A549 (cell line): ENCODE results near the gene GRIP1. TPM values are rescaled to one million over a fixed set of nuclear protein-coding genes. Genes with fewer than 3 reads are reported as not detected.
A peak's percentile ranks its signal among the peaks of the same experiment; 100 is the strongest.

ENCODE experiments used
- ATAC-seq, 2 experiments: fragments of 200-7000 bp in 1 of 2; fragments of >200 bp in 1 of 2; cut with Nextera tagmentation in 1 of 2; cut with Tn5 transposase in 1 of 2; 3 replicates each; pipeline versions ENCODE4 v1.8.0 to v1.9.1; 2018 to 2020; ENCODE audit warnings: mild to moderate bottlenecking in 1 of 2, moderate library complexity in 1 of 2
- CTCF ChIA-PET: fragments of 300-600 bp; sonication (Branson Sonifier 250); formaldehyde crosslinking; extraction: SDS; loops from one replicate; lab custom pipeline; 2021; ENCODE audit warnings: antibody characterized with exemption, inconsistent platforms; lab: Yijun Ruan, JAX
- POLR2A ChIA-PET: fragments of 350-600 bp; formaldehyde crosslinking; extraction: SDS; loops from one replicate; lab custom pipeline; 2021; ENCODE audit warnings: antibody characterized with exemption, inconsistent platforms; lab: Yijun Ruan, JAX
- DNase-seq, 2 experiments: peaks; one replicate each; pipeline versions ENCODE4 v3.0.0 to v3.0.0-alpha.2; 2011 to 2016; ENCODE audit warnings: low read depth in 1 of 2, low spot score in 1 of 2
- FAIRE-seq: peaks from 2 replicates; lab custom pipeline; 2011; peaks lifted over from hg19 to GRCh38; lab: Jason Lieb, UNC
- H3K27ac ChIP-seq, 2 experiments: fragments of >200 bp; sonication (Bioruptor Twin); formaldehyde crosslinking; 3 replicates each; pipeline ENCODE4 v1.5.1; 2016 to 2017
- H3K4me1 ChIP-seq: fragments of >200 bp; sonication (Bioruptor Twin); formaldehyde crosslinking; 3 replicates; pipeline ENCODE4 v1.6.1; 2016
- H3K4me2 ChIP-seq: fragments of >200 bp; sonication (Bioruptor Twin); formaldehyde crosslinking; 3 replicates; pipeline ENCODE4 v1.6.1; 2016
- H3K4me3 ChIP-seq: fragments of >200 bp; sonication (Bioruptor Twin); formaldehyde crosslinking; 3 replicates; pipeline ENCODE4 v1.5.1; 2016
- H3K9me3 ChIP-seq: fragments of >200 bp; sonication (Bioruptor Twin); formaldehyde crosslinking; 3 replicates; pipeline ENCODE4 v1.6.1; 2016
- CBX2 ChIP-seq: fragments of 200-600 bp; sonication (generic); IDR thresholded peaks from 2 replicates; pipeline ENCODE4 v1.6.1; 2016; ENCODE audit warnings: low read depth, mild to moderate bottlenecking, borderline replicate concordance
- CEBPB ChIP-seq, 2 experiments: fragments of >200 bp in 1 of 2; sonication (Bioruptor Twin) in 1 of 2; formaldehyde crosslinking in 1 of 2; IDR thresholded peaks; 2 replicates each; pipeline ENCODE4 v1.6.1; 2012 to 2016
- CHD2 ChIP-seq: fragments of 150-350 bp; IDR thresholded peaks from 2 replicates; pipeline ENCODE4 v1.6.1; 2014; ENCODE audit warnings: low read length; ENCODE audit not compliant: partially characterized antibody
- EHF ChIP-seq: fragments of 250-450 bp; sonication (Bioruptor Pico); IDR thresholded peaks from 2 replicates; pipeline ENCODE4 v1.5.0; 2020; ENCODE audit warnings: mild to moderate bottlenecking
- EHMT2 ChIP-seq: fragments of 200-600 bp; sonication (generic); IDR thresholded peaks from 2 replicates; pipeline ENCODE4 v1.6.1; 2016; ENCODE audit warnings: antibody characterized with exemption, low read depth, mild to moderate bottlenecking, moderate library complexity
- FOSL2 ChIP-seq, 2 experiments: fragments of 450-650 bp in 1 of 2; fragments of >200 bp in 1 of 2; sonication (Bioruptor Twin) in 1 of 2; formaldehyde crosslinking; IDR thresholded peaks; 2 replicates each; pipeline versions ENCODE4 v1.5.0 to v1.6.1; 2016 to 2020; ENCODE audit warnings: mild to moderate bottlenecking in 1 of 2, moderate library complexity in 1 of 2
- GATA3 ChIP-seq: IDR thresholded peaks from 2 replicates; pipeline ENCODE4 v1.6.1; 2012; ENCODE audit warnings: borderline replicate concordance
- HOXB13 ChIP-seq: fragments of 250-450 bp; sonication (Bioruptor Pico); IDR thresholded peaks from 2 replicates; pipeline ENCODE4 v1.5.0; 2020; ENCODE audit warnings: low read depth, mild to moderate bottlenecking, moderate library complexity
- HOXB5 ChIP-seq: fragments of 250-450 bp; sonication (Bioruptor Pico); IDR thresholded peaks from 2 replicates; pipeline ENCODE4 v1.5.0; 2020; ENCODE audit warnings: mild to moderate bottlenecking, moderate library complexity
- JUNB ChIP-seq: fragments of >200 bp; sonication (Bioruptor Twin); formaldehyde crosslinking; IDR thresholded peaks from 2 replicates; pipeline ENCODE4 v1.6.1; 2016
- MAFK ChIP-seq: fragments of 450-650 bp; IDR thresholded peaks from 2 replicates; pipeline ENCODE4 v1.6.1; 2014; ENCODE audit not compliant: partially characterized antibody
- MAZ ChIP-seq: fragments of 150-350 bp; IDR thresholded peaks from 2 replicates; pipeline ENCODE4 v1.6.1; 2014; ENCODE audit warnings: antibody characterized with exemption, low read depth, low read length, borderline replicate concordance
- MYC ChIP-seq: IDR thresholded peaks from 2 replicates; pipeline ENCODE4 v1.6.1; 2012; ENCODE audit warnings: mild to moderate bottlenecking, inconsistent platforms, low read length, improper control_type of control experiment, borderline replicate concordance
- NPAS2 ChIP-seq: fragments of 250-450 bp; sonication (Bioruptor Pico); IDR thresholded peaks from 2 replicates; pipeline ENCODE4 v1.8.0; 2022; ENCODE audit warnings: mild to moderate bottlenecking, moderate library complexity, borderline replicate concordance
- PHF8 ChIP-seq: fragments of 200-600 bp; sonication (generic); IDR thresholded peaks from 2 replicates; pipeline ENCODE4 v1.6.1; 2016; ENCODE audit warnings: low read depth, mild to moderate bottlenecking, antibody characterized with exemption, moderate library complexity, borderline replicate concordance
- RAD21 ChIP-seq, 2 experiments: fragments of >200 bp in 1 of 2; sonication (Bioruptor Twin) in 1 of 2; formaldehyde crosslinking in 1 of 2; IDR thresholded peaks in 1 of 2; conservative IDR thresholded peaks in 1 of 2; 2 replicates in 1 of 2; 3 replicates in 1 of 2; pipeline ENCODE4 v1.6.1; 2012 to 2018; ENCODE audit warnings: inconsistent platforms in 1 of 2
- RARB ChIP-seq: fragments of 250-450 bp; sonication (Bioruptor Pico); IDR thresholded peaks from 2 replicates; pipeline ENCODE4 v1.8.0; 2021; ENCODE audit warnings: mild to moderate bottlenecking, moderate library complexity
- RFX5 ChIP-seq: fragments of 450-650 bp; IDR thresholded peaks from 2 replicates; pipeline ENCODE4 v1.7.1; 2014; ENCODE audit warnings: antibody characterized with exemption, mild to moderate bottlenecking, moderate library complexity
- TP53 ChIP-seq: fragments of 250-450 bp; sonication (Bioruptor Pico); IDR thresholded peaks from 2 replicates; pipeline ENCODE4 v1.5.0; 2021; ENCODE audit warnings: mild to moderate bottlenecking, moderate library complexity
- ZFP36 ChIP-seq: fragments of 450-650 bp; IDR thresholded peaks from 2 replicates; pipeline ENCODE4 v1.6.1; 2014; ENCODE audit warnings: borderline replicate concordance; ENCODE audit not compliant: partially characterized antibody
- ZNF302 ChIP-seq: fragments of 250-450 bp; sonication (Bioruptor Pico); IDR thresholded peaks from 2 replicates; pipeline ENCODE4 v1.9.0; 2021; ENCODE audit warnings: inconsistent platforms, mild to moderate bottlenecking, moderate library complexity
- WGBS: methylation state at CpG from one replicate; pipeline ENCODE4 v1.1.6; 2017; ENCODE audit errors: missing lambda C conversion rate; 5-methylcytosine and 5-hydroxymethylcytosine counted together
- polyA plus RNA-seq, 4 experiments: library from polyadenylated mRNA; depleted of rRNA in 3 of 4; stranded (reverse); fragments of >200 nt; fragmentation: RNase III in 1 of 4; extraction: RNeasy Plus Mini Kit Qiagen cat#74134 plus additional on column Dnase treatment in 1 of 4; gene quantifications; 2 replicates in 3 of 4; 3 replicates in 1 of 4; pipeline ENCODE4 v1.2.3, GENCODE V29; 2011 to 2017
- TF ChIP-seq, protein P1 (sequence below): fragments of 250-450 bp; sonication (Bioruptor Pico); IDR thresholded peaks from 2 replicates; pipeline ENCODE4 v1.5.0; 2020; ENCODE audit warnings: low read depth, mild to moderate bottlenecking, moderate library complexity
- TF ChIP-seq, protein P2 (sequence below): IDR thresholded peaks from 2 replicates; pipeline ENCODE4 v1.6.1; 2012
- TF ChIP-seq, protein P3 (sequence below): fragments of >200 bp; sonication (Bioruptor Twin); formaldehyde crosslinking; IDR thresholded peaks from 3 replicates; pipeline ENCODE4 v1.5.1; 2016
- TF ChIP-seq, protein P4 (sequence below): fragments of >200 bp; sonication (Bioruptor Twin); formaldehyde crosslinking; IDR thresholded peaks from 2 replicates; pipeline ENCODE4 v1.6.1; 2016
- TF ChIP-seq, protein P5 (sequence below): fragments of 200-600 bp; sonication (generic); IDR thresholded peaks from 2 replicates; pipeline ENCODE4 v1.6.1; 2016; ENCODE audit warnings: antibody characterized with exemption, mild to moderate bottlenecking, moderate library complexity

Gene GRIP1
- polyA plus RNA-seq, 2 of the 4 experiments (the other 2 are of a cell fraction) = 4.6 to 5.8 TPM

DNA sequence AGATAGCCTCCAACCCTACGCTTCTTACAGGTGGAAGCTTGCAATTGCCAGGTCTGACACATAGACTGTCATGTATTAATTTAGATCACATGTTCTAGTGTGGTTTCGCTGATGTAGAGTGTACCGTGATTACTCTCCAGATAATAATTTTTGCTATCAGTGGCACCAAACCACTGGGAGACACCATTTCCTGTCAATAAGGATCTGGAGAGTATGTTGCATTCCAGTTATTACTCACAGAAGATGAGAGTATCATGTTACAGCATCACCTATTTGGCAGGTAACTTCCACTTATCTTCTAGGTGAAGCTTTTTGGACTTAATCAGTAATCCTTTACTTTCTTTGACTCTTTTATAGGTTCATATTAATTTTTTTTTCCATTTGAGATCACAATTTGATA is 229.3 kb downstream of the GRIP1 start (continued):
- no peak for TF ChIP-seq NPAS2 (CRISPR knock-in tag)

DNA sequence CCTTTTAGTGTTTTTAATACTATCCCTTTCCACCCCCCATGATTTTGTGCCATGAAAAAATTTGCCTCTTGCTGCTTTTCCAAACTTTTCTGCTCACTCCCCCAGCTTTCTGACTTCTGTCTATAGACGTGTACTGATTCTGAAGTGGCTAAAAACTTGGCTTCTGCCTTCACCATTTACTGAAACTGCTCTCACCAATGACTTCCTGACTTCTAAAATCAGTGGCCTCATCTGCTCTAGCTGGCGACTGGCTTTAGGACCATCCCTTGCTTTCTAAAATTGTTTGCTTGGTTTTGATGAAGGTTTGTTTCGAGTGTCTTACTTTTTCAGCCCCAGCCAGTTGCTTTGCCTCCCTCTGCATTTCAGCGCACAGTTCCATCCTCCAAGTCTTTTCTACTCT is 231.2 kb downstream of the GRIP1 start:
- ChIA-PET CTCF (no interaction called here), POLR2A (no interaction called here)
- no peak overlapping the region for H3K4me3 ChIP-seq
- TF ChIP-seq CHD2 (no peak), ZNF302 (CRISPR knock-in tag) (no peak), HOXB13 (CRISPR knock-in tag) (no peak), PHF8 (no peak), GATA3 (no peak), EHMT2 (no peak), CEBPB (IDR thresholded peaks at IDR 0.05) (no peak), FOSL2 (IDR thresholded peaks at IDR 0.05) (no peak), FOSL2 (CRISPR knock-in tag; IDR thresholded peaks at IDR 0.05) (no peak), JUNB (no peak), CBX2 (no peak), RFX5 (no peak)
- TF ChIP-seq, protein P1, sequence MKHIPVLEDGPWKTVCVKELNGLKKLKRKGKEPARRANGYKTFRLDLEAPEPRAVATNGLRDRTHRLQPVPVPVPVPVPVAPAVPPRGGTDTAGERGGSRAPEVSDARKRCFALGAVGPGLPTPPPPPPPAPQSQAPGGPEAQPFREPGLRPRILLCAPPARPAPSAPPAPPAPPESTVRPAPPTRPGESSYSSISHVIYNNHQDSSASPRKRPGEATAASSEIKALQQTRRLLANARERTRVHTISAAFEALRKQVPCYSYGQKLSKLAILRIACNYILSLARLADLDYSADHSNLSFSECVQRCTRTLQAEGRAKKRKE (CRISPR knock-in tag) = no peak
- TF ChIP-seq, protein P2, sequence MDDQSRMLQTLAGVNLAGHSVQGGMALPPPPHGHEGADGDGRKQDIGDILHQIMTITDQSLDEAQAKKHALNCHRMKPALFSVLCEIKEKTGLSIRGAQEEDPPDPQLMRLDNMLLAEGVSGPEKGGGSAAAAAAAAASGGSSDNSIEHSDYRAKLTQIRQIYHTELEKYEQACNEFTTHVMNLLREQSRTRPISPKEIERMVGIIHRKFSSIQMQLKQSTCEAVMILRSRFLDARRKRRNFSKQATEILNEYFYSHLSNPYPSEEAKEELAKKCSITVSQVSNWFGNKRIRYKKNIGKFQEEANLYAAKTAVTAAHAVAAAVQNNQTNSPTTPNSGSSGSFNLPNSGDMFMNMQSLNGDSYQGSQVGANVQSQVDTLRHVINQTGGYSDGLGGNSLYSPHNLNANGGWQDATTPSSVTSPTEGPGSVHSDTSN = no peak
- TF ChIP-seq, protein P3, sequence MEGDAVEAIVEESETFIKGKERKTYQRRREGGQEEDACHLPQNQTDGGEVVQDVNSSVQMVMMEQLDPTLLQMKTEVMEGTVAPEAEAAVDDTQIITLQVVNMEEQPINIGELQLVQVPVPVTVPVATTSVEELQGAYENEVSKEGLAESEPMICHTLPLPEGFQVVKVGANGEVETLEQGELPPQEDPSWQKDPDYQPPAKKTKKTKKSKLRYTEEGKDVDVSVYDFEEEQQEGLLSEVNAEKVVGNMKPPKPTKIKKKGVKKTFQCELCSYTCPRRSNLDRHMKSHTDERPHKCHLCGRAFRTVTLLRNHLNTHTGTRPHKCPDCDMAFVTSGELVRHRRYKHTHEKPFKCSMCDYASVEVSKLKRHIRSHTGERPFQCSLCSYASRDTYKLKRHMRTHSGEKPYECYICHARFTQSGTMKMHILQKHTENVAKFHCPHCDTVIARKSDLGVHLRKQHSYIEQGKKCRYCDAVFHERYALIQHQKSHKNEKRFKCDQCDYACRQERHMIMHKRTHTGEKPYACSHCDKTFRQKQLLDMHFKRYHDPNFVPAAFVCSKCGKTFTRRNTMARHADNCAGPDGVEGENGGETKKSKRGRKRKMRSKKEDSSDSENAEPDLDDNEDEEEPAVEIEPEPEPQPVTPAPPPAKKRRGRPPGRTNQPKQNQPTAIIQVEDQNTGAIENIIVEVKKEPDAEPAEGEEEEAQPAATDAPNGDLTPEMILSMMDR = no peak
- TF ChIP-seq, protein P4, sequence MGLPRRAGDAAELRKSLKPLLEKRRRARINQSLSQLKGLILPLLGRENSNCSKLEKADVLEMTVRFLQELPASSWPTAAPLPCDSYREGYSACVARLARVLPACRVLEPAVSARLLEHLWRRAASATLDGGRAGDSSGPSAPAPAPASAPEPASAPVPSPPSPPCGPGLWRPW = no peak
- no peaks in the 10 kb centered on the region for H3K9me3 ChIP-seq
- no peak for ATAC-seq
- DNase-seq = no peak
- no peak overlapping the region for H3K4me2 ChIP-seq
- FAIRE-seq = no peak
- no peak overlapping the region for H3K27ac ChIP-seq
- H3K4me1 ChIP-seq = no peaks in the 10 kb centered on the region
- WGBS = 36% methylated on average over 4 of the region's 4 CpGs

DNA sequence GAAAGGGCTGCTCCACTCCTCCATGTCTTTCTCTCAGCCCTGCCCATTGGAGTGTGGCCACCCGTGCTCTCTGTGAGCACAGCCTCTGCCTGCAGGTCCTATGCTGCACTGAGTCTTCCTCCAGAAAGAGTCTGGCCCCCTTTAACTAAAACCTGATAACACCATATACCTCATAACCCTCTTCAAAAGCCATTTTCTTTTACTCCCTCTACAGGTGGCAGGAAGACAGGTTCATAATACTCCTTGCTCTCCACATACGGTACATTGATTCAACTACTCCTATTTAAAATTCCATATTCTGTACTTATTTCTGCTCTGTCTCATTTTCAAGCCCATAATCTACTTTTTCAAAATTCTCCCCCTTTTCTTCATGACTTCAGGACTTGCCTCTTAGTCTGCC is 232.6 kb downstream of the GRIP1 start:
- H3K9me3 ChIP-seq = no peaks in the 10 kb centered on the region
- H3K4me2 ChIP-seq = no peak overlapping the region
- ChIA-PET POLR2A (no interaction called here), CTCF (no interaction called here)
- WGBS = 29% methylated on average over 2 of the region's 2 CpGs
- H3K4me3 ChIP-seq = no peak overlapping the region
- no peaks in the 10 kb centered on the region for H3K4me1 ChIP-seq
- peak in 1 of 2 experiments; percentile 36; a peak in 2 of 6 replicates for ATAC-seq
- H3K27ac ChIP-seq = no peak overlapping the region
- no peak for DNase-seq
- FAIRE-seq = no peak
- no peak for TF ChIP-seq HOXB5 (CRISPR knock-in tag)
- TF ChIP-seq EHF (CRISPR knock-in tag) = no peak
- TF ChIP-seq MYC = no peak
- no peak for TF ChIP-seq HOXB13 (CRISPR knock-in tag)
- no peak for TF ChIP-seq RARB (CRISPR knock-in tag)
- TF ChIP-seq FOSL2 (IDR thresholded peaks at IDR 0.05) = no peak
- TF ChIP-seq FOSL2 (CRISPR knock-in tag; IDR thresholded peaks at IDR 0.05) = no peak
- TF ChIP-seq RAD21 (conservative IDR thresholded peaks at IDR 0.05 in 1 of 2, IDR thresholded peaks at IDR 0.05 in 1 of 2) = no peak
- no peak for TF ChIP-seq MAZ
- TF ChIP-seq CEBPB (IDR thresholded peaks at IDR 0.05) = no peak
- no peak for TF ChIP-seq TP53
- TF ChIP-seq, protein P5, sequence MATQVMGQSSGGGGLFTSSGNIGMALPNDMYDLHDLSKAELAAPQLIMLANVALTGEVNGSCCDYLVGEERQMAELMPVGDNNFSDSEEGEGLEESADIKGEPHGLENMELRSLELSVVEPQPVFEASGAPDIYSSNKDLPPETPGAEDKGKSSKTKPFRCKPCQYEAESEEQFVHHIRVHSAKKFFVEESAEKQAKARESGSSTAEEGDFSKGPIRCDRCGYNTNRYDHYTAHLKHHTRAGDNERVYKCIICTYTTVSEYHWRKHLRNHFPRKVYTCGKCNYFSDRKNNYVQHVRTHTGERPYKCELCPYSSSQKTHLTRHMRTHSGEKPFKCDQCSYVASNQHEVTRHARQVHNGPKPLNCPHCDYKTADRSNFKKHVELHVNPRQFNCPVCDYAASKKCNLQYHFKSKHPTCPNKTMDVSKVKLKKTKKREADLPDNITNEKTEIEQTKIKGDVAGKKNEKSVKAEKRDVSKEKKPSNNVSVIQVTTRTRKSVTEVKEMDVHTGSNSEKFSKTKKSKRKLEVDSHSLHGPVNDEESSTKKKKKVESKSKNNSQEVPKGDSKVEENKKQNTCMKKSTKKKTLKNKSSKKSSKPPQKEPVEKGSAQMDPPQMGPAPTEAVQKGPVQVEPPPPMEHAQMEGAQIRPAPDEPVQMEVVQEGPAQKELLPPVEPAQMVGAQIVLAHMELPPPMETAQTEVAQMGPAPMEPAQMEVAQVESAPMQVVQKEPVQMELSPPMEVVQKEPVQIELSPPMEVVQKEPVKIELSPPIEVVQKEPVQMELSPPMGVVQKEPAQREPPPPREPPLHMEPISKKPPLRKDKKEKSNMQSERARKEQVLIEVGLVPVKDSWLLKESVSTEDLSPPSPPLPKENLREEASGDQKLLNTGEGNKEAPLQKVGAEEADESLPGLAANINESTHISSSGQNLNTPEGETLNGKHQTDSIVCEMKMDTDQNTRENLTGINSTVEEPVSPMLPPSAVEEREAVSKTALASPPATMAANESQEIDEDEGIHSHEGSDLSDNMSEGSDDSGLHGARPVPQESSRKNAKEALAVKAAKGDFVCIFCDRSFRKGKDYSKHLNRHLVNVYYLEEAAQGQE = no peak
- no peak for TF ChIP-seq ZFP36
- no peak for TF ChIP-seq NPAS2 (CRISPR knock-in tag)
- no peak for TF ChIP-seq MAFK
